ENCODE data around the gene MRPS22. TPM values are rescaled to one million over a fixed set of nuclear protein-coding genes. Genes with fewer than 3 reads are reported as not detected.

The MRPS22 gene
- total and polyA plus RNA-seq, 2 of the 13 experiments (the other 11 are each of a cell fraction or from before 2014, with no cell fraction given): 52.7 to 113 TPM

DNA sequence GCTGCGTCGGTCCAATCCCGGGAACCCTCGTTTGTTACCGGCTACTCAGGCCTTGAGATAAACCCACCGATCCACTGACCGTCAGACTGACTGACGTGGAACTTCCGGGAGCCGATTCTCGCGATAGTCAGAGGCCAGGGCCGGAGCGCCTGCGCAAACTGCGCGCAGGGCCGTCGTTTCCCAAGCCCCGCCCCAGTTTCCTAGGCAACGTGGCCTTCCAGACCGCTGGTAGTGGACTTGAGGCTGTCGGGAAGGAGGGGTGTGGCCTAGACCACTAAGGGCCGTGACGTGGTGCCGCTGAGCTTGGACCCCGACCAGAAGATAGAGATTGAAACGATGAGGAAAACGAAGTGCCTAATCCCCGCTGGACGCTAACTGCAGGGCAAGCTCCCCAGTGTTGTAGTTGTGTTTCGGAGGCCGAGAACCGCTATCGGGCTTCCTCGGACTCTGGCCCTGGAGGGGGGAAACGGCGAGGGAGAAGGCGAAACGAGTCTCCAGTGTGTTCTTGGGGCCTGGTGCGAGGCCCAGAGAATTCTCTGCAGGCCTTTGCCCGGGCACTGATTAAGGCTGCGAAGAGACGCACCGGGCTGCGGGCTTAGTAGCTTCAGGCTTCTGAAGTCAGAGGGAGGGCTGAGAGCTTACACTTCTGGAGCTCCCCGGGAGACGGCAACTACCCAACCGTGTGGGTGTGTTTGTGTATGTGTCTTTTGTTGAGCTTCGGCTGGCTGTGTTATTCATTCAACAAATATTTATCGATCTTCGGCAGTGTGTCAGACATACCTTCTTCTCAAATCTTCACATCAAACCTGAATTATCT lies 45.9 kb downstream of the MRPS22 start, which contains the start of gene COPB2 (continued):
- TF ChIP-seq STAT6 (CRISPR knock-in tag; IDR thresholded peaks at IDR 0.05; ENCODE audit: borderline replicate concordance): no peak
- TF ChIP-seq IRX3 (CRISPR knock-in tag; IDR thresholded peaks at IDR 0.05; ENCODE audit: borderline replicate concordance, low read depth): peak; percentile 29; the same call in 1 of the 2 replicates
- TF ChIP-seq KAT2B (IDR thresholded peaks at IDR 0.05; ENCODE audit: borderline replicate concordance, low read depth, low read length): peak; percentile 52
- TF ChIP-seq ZKSCAN8 (CRISPR knock-in tag; IDR thresholded peaks at IDR 0.05; ENCODE audit: borderline replicate concordance): peak; percentile 61
- TF ChIP-seq UBTF (CRISPR knock-in tag; IDR thresholded peaks at IDR 0.05): peak; percentile 73
- TF ChIP-seq, protein P1, sequence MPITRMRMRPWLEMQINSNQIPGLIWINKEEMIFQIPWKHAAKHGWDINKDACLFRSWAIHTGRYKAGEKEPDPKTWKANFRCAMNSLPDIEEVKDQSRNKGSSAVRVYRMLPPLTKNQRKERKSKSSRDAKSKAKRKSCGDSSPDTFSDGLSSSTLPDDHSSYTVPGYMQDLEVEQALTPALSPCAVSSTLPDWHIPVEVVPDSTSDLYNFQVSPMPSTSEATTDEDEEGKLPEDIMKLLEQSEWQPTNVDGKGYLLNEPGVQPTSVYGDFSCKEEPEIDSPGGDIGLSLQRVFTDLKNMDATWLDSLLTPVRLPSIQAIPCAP (CRISPR knock-in tag; IDR thresholded peaks at IDR 0.05; ENCODE audit: low read depth): no peak
- TF ChIP-seq MYC (CRISPR knock-in tag; IDR thresholded peaks at IDR 0.05; ENCODE audit: borderline replicate concordance): no peak; the same call in 1 of the 2 replicates
- 0 out of 2 replicates have a peak, but pooled peaks have one; percentile 29 for TF ChIP-seq ZNF280B (CRISPR knock-in tag; IDR thresholded peaks at IDR 0.05; ENCODE audit: borderline replicate concordance)
- no peak for TF ChIP-seq RBM39 (IDR thresholded peaks at IDR 0.05; ENCODE audit: low read depth, low read length, poor library complexity, severe bottlenecking)
- TF ChIP-seq ZNF607 (CRISPR knock-in tag; IDR thresholded peaks at IDR 0.05; ENCODE audit: borderline replicate concordance): peak; percentile 31; the same call in 1 of the 2 replicates
- TF ChIP-seq MED13 (CRISPR knock-in tag; IDR thresholded peaks at IDR 0.05): peak; percentile 21; the same call in 1 of the 2 replicates
- TF ChIP-seq PRPF4 (IDR thresholded peaks at IDR 0.05; ENCODE audit: low read depth, low read length, poor library complexity, severe bottlenecking): no peak
- TF ChIP-seq, protein P2, sequence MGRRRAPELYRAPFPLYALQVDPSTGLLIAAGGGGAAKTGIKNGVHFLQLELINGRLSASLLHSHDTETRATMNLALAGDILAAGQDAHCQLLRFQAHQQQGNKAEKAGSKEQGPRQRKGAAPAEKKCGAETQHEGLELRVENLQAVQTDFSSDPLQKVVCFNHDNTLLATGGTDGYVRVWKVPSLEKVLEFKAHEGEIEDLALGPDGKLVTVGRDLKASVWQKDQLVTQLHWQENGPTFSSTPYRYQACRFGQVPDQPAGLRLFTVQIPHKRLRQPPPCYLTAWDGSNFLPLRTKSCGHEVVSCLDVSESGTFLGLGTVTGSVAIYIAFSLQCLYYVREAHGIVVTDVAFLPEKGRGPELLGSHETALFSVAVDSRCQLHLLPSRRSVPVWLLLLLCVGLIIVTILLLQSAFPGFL (CRISPR knock-in tag; IDR thresholded peaks at IDR 0.05): no peak
- TF ChIP-seq SRSF9 (IDR thresholded peaks at IDR 0.05; ENCODE audit: borderline replicate concordance, insufficient read depth, low read depth, low read length, poor library complexity, severe bottlenecking): no peak
- 0 out of 2 replicates have a peak, but pooled peaks have one; percentile 17 for TF ChIP-seq ZSCAN5A (CRISPR knock-in tag; IDR thresholded peaks at IDR 0.05; ENCODE audit: borderline replicate concordance)

All from HepG2 (cell line).